K562 (cell line): ENCODE results near the gene SLC19A1. TPM values are rescaled to one million over a fixed set of nuclear protein-coding genes. Genes with fewer than 3 reads are reported as not detected.

Source experiments
- ARNT ChIP-seq, 2 experiments: fragments of 450-650 bp; IDR thresholded peaks; 2 replicates each; pipeline ENCODE4 v1.6.1; 2016; ENCODE audit warnings: mild to moderate bottlenecking in 1 of 2
- BRCA1 ChIP-seq, 2 experiments: fragments of 450-650 bp in 1 of 2; sonication (generic) in 1 of 2; formaldehyde crosslinking in 1 of 2; IDR thresholded peaks; 2 replicates each; pipeline versions ENCODE4 v1.5.0 to v1.6.1; 2017 to 2020; ENCODE audit warnings: mild to moderate bottlenecking in 1 of 2, missing genetic modification reagents in 1 of 2
- CBFB ChIP-seq: sonication (generic); formaldehyde crosslinking; IDR thresholded peaks from 2 replicates; pipeline ENCODE4 v1.4.0; 2020; ENCODE audit warnings: mild to moderate bottlenecking, missing genetic modification reagents
- CREBBP ChIP-seq: IDR thresholded peaks from one replicate; pipeline ENCODE4 v1.6.1; 2012; ENCODE audit warnings: low read depth, mild to moderate bottlenecking, control low read depth, inconsistent platforms, low read length
- DDX20 ChIP-seq: fragments of 450-650 bp; IDR thresholded peaks from 2 replicates; pipeline ENCODE4 v1.6.1; 2016; ENCODE audit warnings: missing genetic modification characterization, low read depth, mild to moderate bottlenecking, missing compliant biosample characterization, moderate library complexity
- DNMT1 ChIP-seq: fragments of 450-650 bp; IDR thresholded peaks from 2 replicates; pipeline ENCODE4 v1.6.1; 2016; ENCODE audit warnings: antibody characterized with exemption, mild to moderate bottlenecking
- EWSR1 ChIP-seq: fragments of 450-650 bp; IDR thresholded peaks from 2 replicates; pipeline ENCODE4 v1.6.1; 2018; ENCODE audit warnings: borderline replicate concordance, mild to moderate bottlenecking, low read depth, moderate library complexity; ENCODE audit not compliant: partially characterized antibody
- FOXM1 ChIP-seq, 2 experiments: fragments of 450-650 bp in 1 of 2; sonication (generic) in 1 of 2; formaldehyde crosslinking in 1 of 2; IDR thresholded peaks; 2 replicates each; pipeline versions ENCODE4 v1.6.1 to v1.9.0; 2017 to 2022; ENCODE audit warnings: low read depth in 2 of 2, mild to moderate bottlenecking in 2 of 2, missing genetic modification reagents in 1 of 2, moderate library complexity in 1 of 2
- GATAD2B ChIP-seq: fragments of 450-650 bp; IDR thresholded peaks from 2 replicates; pipeline ENCODE4 v1.6.1; 2017; ENCODE audit warnings: mild to moderate bottlenecking, borderline replicate concordance
- KAT2B ChIP-seq: IDR thresholded peaks from one replicate; pipeline ENCODE4 v1.6.1; 2012; ENCODE audit warnings: low read depth, mild to moderate bottlenecking, control low read depth, inconsistent platforms, low read length, moderate library complexity
- MED1 ChIP-seq: sonication (generic); formaldehyde crosslinking; IDR thresholded peaks from 2 replicates; pipeline ENCODE4 v1.8.1; 2023; ENCODE audit warnings: missing genetic modification reagents, borderline replicate concordance
- NR1H2 ChIP-seq: sonication (generic); formaldehyde crosslinking; IDR thresholded peaks from 2 replicates; pipeline ENCODE4 v1.4.0; 2020; ENCODE audit warnings: mild to moderate bottlenecking, missing genetic modification reagents
- NR4A1 ChIP-seq, 2 experiments: fragments of 250-450 bp in 1 of 2; fragments of 450-650 bp in 1 of 2; sonication (Bioruptor Pico) in 1 of 2; IDR thresholded peaks; 2 replicates each; pipeline versions ENCODE4 v1.4.0 to v1.6.1; 2016 to 2020; ENCODE audit warnings: mild to moderate bottlenecking in 2 of 2, missing compliant biosample characterization in 1 of 2, missing genetic modification characterization in 1 of 2, moderate library complexity in 1 of 2
- PHF21A ChIP-seq: fragments of 450-650 bp; IDR thresholded peaks from 2 replicates; pipeline ENCODE4 v1.6.1; 2017; ENCODE audit warnings: low read depth, borderline replicate concordance
- RCOR1 ChIP-seq, 2 experiments: IDR thresholded peaks; 2 replicates each; pipeline ENCODE4 v1.6.1; 2012; ENCODE audit warnings: low read depth in 2 of 2, low read length in 2 of 2, borderline replicate concordance in 1 of 2, improper control_type of control experiment in 1 of 2
- SIRT6 ChIP-seq: IDR thresholded peaks from one replicate; pipeline ENCODE4 v1.6.1; 2012; ENCODE audit warnings: low read depth, mild to moderate bottlenecking, control low read depth, inconsistent platforms, low read length, moderate library complexity
- SLC30A9 ChIP-seq: fragments of 250-450 bp; sonication (Bioruptor Pico); IDR thresholded peaks from 2 replicates; pipeline ENCODE4 v1.8.0; 2022; ENCODE audit warnings: mild to moderate bottlenecking, moderate library complexity
- SMAD3 ChIP-seq: fragments of 450-650 bp; formaldehyde crosslinking; conservative IDR thresholded peaks from 2 replicates; pipeline ENCODE4 v1.4.0; 2020; ENCODE audit warnings: mild to moderate bottlenecking
- SMARCA5 ChIP-seq: fragments of 450-650 bp; IDR thresholded peaks from 2 replicates; pipeline ENCODE4 v1.6.1; 2016
- SMARCB1 ChIP-seq: IDR thresholded peaks from 2 replicates; pipeline ENCODE4 v1.6.1; 2011; ENCODE audit warnings: improper control_type of control experiment, low read depth; ENCODE audit not compliant: insufficient read length
- U2AF2 ChIP-seq: fragments of 200-400 bp; formaldehyde crosslinking; optimal IDR thresholded peaks from 2 replicates; pipeline ENCODE3; 2017; ENCODE audit warnings: low read depth, mild to moderate bottlenecking, low read length
- ZBTB17 ChIP-seq: fragments of 450-650 bp; formaldehyde crosslinking; IDR thresholded peaks from 2 replicates; pipeline ENCODE4 v1.4.0; 2020; ENCODE audit warnings: mild to moderate bottlenecking
- ZKSCAN1 ChIP-seq: fragments of 150-350 bp; IDR thresholded peaks from 2 replicates; pipeline ENCODE4 v1.6.1; 2016; ENCODE audit warnings: low read depth, low read length
- ZNF561 ChIP-seq: fragments of 450-650 bp; formaldehyde crosslinking; conservative IDR thresholded peaks from 2 replicates; pipeline ENCODE4 v1.4.0; 2020; ENCODE audit warnings: mild to moderate bottlenecking, moderate library complexity
- polyA plus RNA-seq, 8 experiments: library from polyadenylated mRNA; depleted of rRNA in 4 of 8; stranded (reverse) in 5 of 8; unstranded in 3 of 8; fragments of >200 nt; fragmentation: Nextera tagmentation in 2 of 8; fragmentation: Illumina TruSeq in 1 of 8; extraction: Ambion mirVana in 2 of 8; extraction: Trizol in 1 of 8; gene quantifications; 2 replicates each; pipeline versions ENCODE4 v1.2.1 to v1.2.3, GENCODE V29; 2011 to 2014; ENCODE audit warnings: inconsistent platforms in 1 of 8, missing spikeins in 1 of 8
- total RNA-seq, 7 experiments: library from RNA; depleted of rRNA in 6 of 7; stranded (reverse); fragments of >200 nt in 6 of 7; fragmentation: Illumina TruSeq in 2 of 7; extraction: Trizol in 2 of 7; gene quantifications; 2 replicates each; pipeline versions ENCODE4 v1.2.1 to v1.2.3, GENCODE V29; 2011 to 2021; ENCODE audit warnings: low replicate concordance in 1 of 7
- TF ChIP-seq, protein P1 (sequence below): sonication (generic); formaldehyde crosslinking; IDR thresholded peaks from 2 replicates; pipeline ENCODE4 v1.8.0; 2022; ENCODE audit warnings: missing genetic modification reagents, mild to moderate bottlenecking, borderline replicate concordance
- TF ChIP-seq, protein P2 (sequence below): fragments of 450-650 bp; formaldehyde crosslinking; IDR thresholded peaks from 2 replicates; pipeline ENCODE4 v1.4.0; 2020; ENCODE audit warnings: mild to moderate bottlenecking, moderate library complexity

Gene SLC19A1
- total and polyA plus RNA-seq, 9 of the 15 experiments (the other 6 are each of a cell fraction or from before 2014, with no cell fraction given): 0.65 to 88.7 (median 12.0) TPM

DNA sequence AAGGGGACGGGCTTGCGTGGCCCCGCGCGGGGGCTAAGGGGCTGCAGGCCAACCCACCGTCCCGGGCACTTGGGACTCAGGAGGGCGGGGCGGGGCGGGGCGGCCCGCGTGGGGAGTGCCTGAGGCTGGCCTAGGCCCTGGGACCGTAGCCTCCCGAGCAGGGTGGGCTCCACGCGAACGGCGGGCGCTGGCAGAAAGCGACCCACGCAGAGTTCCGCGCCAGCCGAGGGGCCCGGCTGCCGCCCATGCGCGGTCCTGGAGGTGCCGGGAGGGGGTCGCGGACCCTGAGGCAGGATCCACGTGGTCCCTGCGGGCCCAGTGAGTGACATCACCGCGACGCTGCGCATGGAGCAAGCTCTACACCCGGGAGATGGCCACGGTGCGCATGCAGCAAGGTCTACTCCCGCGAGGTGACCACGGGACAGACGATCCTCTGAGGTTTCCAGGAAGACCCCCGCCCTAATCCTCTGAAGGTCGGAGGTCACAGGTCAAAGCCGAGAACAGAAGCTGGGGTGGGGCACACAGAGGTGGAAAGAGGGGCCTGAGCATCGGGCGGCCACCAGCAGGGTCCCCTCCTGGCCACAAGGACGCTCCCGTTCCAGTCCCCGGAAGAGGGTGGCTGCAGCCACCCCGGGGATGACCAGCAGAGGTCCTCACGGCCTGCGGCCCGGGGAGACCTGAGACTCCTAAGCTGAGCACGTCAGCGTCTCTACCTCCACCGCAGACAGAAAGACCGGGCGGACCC, 13.5 kb upstream of the SLC19A1 start (continued):
- TF ChIP-seq SMARCA5: no peak
- no peak for TF ChIP-seq PHF21A
- no peak for TF ChIP-seq SIRT6
- TF ChIP-seq NR4A1 (CRISPR knock-in tag; IDR thresholded peaks at IDR 0.05): no peak
- 0 out of 2 replicates have a peak, but pooled peaks have one; percentile 46 for TF ChIP-seq NR4A1 (tag; IDR thresholded peaks at IDR 0.05)
- no peak for TF ChIP-seq U2AF2
- TF ChIP-seq CBFB (CRISPR knock-in tag): peak; percentile 36; the same call in 1 of the 2 replicates
- TF ChIP-seq, protein P1, sequence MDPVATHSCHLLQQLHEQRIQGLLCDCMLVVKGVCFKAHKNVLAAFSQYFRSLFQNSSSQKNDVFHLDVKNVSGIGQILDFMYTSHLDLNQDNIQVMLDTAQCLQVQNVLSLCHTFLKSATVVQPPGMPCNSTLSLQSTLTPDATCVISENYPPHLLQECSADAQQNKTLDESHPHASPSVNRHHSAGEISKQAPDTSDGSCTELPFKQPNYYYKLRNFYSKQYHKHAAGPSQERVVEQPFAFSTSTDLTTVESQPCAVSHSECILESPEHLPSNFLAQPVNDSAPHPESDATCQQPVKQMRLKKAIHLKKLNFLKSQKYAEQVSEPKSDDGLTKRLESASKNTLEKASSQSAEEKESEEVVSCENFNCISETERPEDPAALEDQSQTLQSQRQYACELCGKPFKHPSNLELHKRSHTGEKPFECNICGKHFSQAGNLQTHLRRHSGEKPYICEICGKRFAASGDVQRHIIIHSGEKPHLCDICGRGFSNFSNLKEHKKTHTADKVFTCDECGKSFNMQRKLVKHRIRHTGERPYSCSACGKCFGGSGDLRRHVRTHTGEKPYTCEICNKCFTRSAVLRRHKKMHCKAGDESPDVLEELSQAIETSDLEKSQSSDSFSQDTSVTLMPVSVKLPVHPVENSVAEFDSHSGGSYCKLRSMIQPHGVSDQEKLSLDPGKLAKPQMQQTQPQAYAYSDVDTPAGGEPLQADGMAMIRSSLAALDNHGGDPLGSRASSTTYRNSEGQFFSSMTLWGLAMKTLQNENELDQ: no peak
- no peak for TF ChIP-seq EWSR1
- TF ChIP-seq ARNT (IDR thresholded peaks at IDR 0.05): no peak
- TF ChIP-seq MED1 (CRISPR knock-in tag): no peak
- TF ChIP-seq DDX20: no peak
- TF ChIP-seq ZKSCAN1: no peak
- TF ChIP-seq NR1H2 (CRISPR knock-in tag): no peak
- TF ChIP-seq CREBBP: no peak
- 0 out of 4 replicates have a peak, but pooled peaks of 1 of the 2 experiments have one; percentile 27 for TF ChIP-seq RCOR1 (IDR thresholded peaks at IDR 0.05; ENCODE audit: borderline replicate concordance in 1 of 2, low read depth in 2 of 2, low read length in 2 of 2)
- TF ChIP-seq SMARCB1: no peak
- TF ChIP-seq, protein P2, sequence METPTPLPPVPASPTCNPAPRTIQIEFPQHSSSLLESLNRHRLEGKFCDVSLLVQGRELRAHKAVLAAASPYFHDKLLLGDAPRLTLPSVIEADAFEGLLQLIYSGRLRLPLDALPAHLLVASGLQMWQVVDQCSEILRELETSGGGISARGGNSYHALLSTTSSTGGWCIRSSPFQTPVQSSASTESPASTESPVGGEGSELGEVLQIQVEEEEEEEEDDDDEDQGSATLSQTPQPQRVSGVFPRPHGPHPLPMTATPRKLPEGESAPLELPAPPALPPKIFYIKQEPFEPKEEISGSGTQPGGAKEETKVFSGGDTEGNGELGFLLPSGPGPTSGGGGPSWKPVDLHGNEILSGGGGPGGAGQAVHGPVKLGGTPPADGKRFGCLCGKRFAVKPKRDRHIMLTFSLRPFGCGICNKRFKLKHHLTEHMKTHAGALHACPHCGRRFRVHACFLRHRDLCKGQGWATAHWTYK (CRISPR knock-in tag): peak; percentile 54; the same call in 1 of the 2 replicates
- TF ChIP-seq SLC30A9 (CRISPR knock-in tag): no peak
- TF ChIP-seq ZBTB17 (CRISPR knock-in tag): peak; percentile 52; the same call in 1 of the 2 replicates
- no peak for TF ChIP-seq KAT2B
- TF ChIP-seq ZNF561 (CRISPR knock-in tag): no peak
- no peak for TF ChIP-seq FOXM1 (IDR thresholded peaks at IDR 0.05; ENCODE audit: low read depth)
- TF ChIP-seq FOXM1 (CRISPR knock-in tag; IDR thresholded peaks at IDR 0.05; ENCODE audit: low read depth): no peak
- no peak for TF ChIP-seq DNMT1
- no peak for TF ChIP-seq GATAD2B
- no peak for TF ChIP-seq SMAD3 (CRISPR knock-in tag)
- no peak for TF ChIP-seq BRCA1 (IDR thresholded peaks at IDR 0.05)
- TF ChIP-seq BRCA1 (CRISPR knock-in tag; IDR thresholded peaks at IDR 0.05): no peak
